ENCODE results near the gene LGMN.

DNA sequence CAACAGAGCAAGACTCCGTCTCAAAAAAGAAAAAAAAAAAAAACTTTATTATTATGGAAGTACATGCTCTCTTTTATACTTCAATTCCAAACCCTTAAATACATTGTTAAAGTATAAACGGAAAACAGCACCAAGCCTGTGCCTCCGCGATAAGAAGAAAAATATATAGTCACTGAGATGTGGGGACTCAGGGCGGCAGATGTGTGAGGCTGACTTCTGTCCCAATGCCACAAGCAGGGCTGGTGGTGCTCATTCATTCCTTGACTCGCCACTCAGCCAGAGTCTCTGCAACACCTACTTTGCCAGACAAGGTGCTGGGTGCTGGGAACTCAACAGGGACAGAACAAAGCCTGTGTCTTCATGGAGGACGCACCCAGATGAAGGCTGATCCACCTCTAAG, 13.8 kb downstream of the LGMN start:
- TF ChIP-seq, protein P1, sequence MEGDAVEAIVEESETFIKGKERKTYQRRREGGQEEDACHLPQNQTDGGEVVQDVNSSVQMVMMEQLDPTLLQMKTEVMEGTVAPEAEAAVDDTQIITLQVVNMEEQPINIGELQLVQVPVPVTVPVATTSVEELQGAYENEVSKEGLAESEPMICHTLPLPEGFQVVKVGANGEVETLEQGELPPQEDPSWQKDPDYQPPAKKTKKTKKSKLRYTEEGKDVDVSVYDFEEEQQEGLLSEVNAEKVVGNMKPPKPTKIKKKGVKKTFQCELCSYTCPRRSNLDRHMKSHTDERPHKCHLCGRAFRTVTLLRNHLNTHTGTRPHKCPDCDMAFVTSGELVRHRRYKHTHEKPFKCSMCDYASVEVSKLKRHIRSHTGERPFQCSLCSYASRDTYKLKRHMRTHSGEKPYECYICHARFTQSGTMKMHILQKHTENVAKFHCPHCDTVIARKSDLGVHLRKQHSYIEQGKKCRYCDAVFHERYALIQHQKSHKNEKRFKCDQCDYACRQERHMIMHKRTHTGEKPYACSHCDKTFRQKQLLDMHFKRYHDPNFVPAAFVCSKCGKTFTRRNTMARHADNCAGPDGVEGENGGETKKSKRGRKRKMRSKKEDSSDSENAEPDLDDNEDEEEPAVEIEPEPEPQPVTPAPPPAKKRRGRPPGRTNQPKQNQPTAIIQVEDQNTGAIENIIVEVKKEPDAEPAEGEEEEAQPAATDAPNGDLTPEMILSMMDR (IDR thresholded peaks at IDR 0.05): no peak
- TF ChIP-seq SIN3A (IDR thresholded peaks at IDR 0.05; ENCODE audit: borderline replicate concordance, insufficient read depth, low read depth, low read length): no peak
- TF ChIP-seq POLR2AphosphoS5 (IDR thresholded peaks at IDR 0.05; ENCODE audit: low read depth, low read length): no peak
- TF ChIP-seq, protein P2, sequence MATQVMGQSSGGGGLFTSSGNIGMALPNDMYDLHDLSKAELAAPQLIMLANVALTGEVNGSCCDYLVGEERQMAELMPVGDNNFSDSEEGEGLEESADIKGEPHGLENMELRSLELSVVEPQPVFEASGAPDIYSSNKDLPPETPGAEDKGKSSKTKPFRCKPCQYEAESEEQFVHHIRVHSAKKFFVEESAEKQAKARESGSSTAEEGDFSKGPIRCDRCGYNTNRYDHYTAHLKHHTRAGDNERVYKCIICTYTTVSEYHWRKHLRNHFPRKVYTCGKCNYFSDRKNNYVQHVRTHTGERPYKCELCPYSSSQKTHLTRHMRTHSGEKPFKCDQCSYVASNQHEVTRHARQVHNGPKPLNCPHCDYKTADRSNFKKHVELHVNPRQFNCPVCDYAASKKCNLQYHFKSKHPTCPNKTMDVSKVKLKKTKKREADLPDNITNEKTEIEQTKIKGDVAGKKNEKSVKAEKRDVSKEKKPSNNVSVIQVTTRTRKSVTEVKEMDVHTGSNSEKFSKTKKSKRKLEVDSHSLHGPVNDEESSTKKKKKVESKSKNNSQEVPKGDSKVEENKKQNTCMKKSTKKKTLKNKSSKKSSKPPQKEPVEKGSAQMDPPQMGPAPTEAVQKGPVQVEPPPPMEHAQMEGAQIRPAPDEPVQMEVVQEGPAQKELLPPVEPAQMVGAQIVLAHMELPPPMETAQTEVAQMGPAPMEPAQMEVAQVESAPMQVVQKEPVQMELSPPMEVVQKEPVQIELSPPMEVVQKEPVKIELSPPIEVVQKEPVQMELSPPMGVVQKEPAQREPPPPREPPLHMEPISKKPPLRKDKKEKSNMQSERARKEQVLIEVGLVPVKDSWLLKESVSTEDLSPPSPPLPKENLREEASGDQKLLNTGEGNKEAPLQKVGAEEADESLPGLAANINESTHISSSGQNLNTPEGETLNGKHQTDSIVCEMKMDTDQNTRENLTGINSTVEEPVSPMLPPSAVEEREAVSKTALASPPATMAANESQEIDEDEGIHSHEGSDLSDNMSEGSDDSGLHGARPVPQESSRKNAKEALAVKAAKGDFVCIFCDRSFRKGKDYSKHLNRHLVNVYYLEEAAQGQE (IDR thresholded peaks at IDR 0.05; ENCODE audit: insufficient read depth in 1 of 2, low read depth in 2 of 2, low read length in 1 of 2): no peak

Measured in Panc1 (cell line).